Rectal smooth muscle tissue (tissue), 1 donor: Measurements from ENCODE around the gene AGAP9.
"Not testable (repeated sequence)": the region's sequence is repeated elsewhere in the genome, so short reads cannot be mapped to it uniquely, and the experiment has no call there.

Experiments used
- H3K27ac ChIP-seq: one replicate; pipeline ENCODE4 v1.7.0; 2013; ENCODE audit warnings: low read depth, low read length, inconsistent platforms
- H3K27me3 ChIP-seq: one replicate; pipeline ENCODE4 v1.7.0; 2013; ENCODE audit warnings: low read length; ENCODE audit not compliant: control insufficient read depth, insufficient read depth
- H3K36me3 ChIP-seq: one replicate; pipeline ENCODE4 v1.7.0; 2013; ENCODE audit warnings: low read length; ENCODE audit not compliant: control insufficient read depth, insufficient read depth
- H3K4me1 ChIP-seq: one replicate; pipeline ENCODE4 v1.7.0; 2013; ENCODE audit warnings: low read length; ENCODE audit not compliant: control insufficient read depth, insufficient read depth
- H3K4me3 ChIP-seq: one replicate; pipeline ENCODE4 v1.7.0; 2013; ENCODE audit warnings: low read length
- H3K9ac ChIP-seq: one replicate; pipeline ENCODE4 v1.7.0; 2013; ENCODE audit warnings: low read length

Gene AGAP9

GRCh38 chr10:47523475-47523874 is at the start of gene AGAP9:
TSS of gene AGAP9 (minus strand) at chr10:47523638. CDS start at chr10:47523526, 112 bp downstream.
- H3K27me3 ChIP-seq, H3K4me1 ChIP-seq, H3K36me3 ChIP-seq, H3K27ac ChIP-seq, H3K9ac ChIP-seq, H3K4me3 ChIP-seq: not testable (repeated sequence)

DNA sequence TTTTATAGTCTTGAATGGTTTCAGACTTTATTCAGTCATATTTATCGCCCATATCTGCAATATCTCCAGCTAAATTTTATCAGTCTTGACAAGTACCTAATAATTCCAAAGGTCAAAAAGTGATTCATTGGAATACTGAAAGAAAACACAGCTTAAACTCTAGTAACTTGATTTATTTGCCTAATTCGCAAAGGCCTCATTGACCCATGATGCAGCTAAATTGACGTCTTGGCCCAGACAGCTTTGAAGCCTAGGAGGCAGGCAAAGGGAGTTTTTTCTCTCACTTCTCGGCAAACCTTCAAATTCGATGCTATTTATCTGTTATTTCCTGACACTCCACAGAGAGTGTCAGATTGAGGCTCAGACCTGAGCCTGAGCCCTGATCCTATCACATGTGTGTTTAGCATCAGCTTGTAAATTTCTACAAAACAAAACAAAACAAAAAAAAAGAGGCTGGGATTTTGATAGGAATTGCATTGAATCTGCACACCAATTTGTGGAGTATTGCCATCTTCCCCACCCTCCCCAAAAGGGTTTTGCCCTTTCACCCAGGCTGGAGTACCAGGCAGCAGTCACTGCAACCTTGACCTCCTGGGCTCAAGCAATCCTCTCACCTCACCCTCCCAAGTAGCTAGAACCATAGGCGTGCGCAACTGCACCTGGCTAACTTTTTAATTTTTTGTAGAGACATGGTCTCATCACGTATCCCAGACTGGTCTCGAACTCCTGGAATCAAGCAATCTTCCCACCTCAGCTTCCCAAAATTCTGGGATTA is 47.9 kb upstream of the AGAP9 start:
- H3K4me1 ChIP-seq, H3K4me3 ChIP-seq, H3K9ac ChIP-seq, H3K36me3 ChIP-seq, H3K27me3 ChIP-seq, H3K27ac ChIP-seq: not testable (repeated sequence)

DNA sequence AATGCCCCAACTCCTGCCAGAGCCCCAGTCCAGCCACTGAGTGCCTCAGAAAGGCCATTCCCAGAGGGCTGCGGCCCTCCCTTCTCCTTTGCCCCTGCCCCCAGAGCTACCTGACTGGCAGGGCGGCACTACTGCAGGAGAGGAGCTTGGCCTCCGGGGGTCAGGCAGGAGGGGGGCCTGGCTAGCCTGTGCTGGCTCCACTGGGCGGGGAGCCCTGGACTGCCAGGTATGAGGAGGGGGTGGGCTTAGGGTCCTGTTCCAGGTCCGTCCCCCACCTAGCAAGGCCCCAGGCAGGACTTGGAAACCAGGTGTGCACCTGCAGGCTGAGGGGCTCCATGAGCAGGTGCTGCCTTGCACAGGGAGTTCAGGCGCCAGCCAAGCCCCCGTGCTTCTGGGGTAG is 43.3 kb upstream of the AGAP9 start:
- not testable (repeated sequence) for H3K4me1 ChIP-seq, H3K4me3 ChIP-seq, H3K36me3 ChIP-seq, H3K27me3 ChIP-seq, H3K9ac ChIP-seq, H3K27ac ChIP-seq

GRCh38 chr10:47566108-47566699 is 42.8 kb upstream of the AGAP9 start:
- not testable (repeated sequence) for H3K4me3 ChIP-seq, H3K27me3 ChIP-seq, H3K36me3 ChIP-seq, H3K9ac ChIP-seq, H3K4me1 ChIP-seq, H3K27ac ChIP-seq

DNA sequence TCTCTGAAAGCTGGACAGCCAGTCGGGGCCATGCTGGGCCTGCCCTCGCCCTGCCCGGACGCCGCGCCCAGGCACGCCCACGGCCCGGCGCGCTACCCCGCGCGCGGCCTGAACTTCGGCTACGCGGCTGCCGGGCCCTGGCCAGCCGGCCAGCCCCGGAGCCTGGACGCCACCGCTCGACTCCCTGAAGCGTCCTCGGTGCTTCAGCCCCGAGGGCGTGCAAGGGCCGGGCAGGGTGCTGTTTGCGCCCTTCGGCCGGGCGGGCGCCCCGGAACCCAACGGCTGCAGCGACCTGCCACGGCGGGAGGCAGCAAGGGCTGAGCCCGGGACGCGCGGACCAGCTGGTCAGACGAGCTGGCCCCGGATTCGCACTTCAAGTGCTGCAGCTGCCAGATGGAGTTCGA is 42.1 kb upstream of the AGAP9 start:
- not testable (repeated sequence) for H3K27ac ChIP-seq, H3K4me1 ChIP-seq, H3K27me3 ChIP-seq, H3K36me3 ChIP-seq, H3K4me3 ChIP-seq, H3K9ac ChIP-seq

GRCh38 chr10:47564953-47565352 is 41.5 kb upstream of the AGAP9 start:
- not testable (repeated sequence) for H3K4me1 ChIP-seq, H3K27ac ChIP-seq, H3K4me3 ChIP-seq, H3K36me3 ChIP-seq, H3K9ac ChIP-seq, H3K27me3 ChIP-seq

DNA sequence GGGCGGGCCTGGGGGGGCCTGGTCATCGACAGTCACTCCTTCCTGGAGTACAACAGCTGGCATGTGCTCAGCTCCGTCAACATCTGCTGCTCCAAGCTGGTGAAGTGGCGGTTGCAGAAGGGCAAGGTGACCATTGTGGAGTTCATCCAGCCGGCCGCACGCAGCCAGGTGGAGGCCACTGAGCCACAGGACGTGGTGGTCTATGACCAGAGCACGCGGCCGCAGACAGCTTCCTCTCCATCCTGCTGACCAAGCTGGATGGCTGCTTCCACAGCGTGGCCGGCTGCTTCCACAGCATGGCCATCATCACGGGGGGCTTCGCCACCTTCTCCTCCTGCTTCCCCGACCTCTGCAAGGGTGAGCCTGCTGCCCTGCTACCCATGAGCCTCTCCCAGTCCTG is 40.9 kb upstream of the AGAP9 start:
- not testable (repeated sequence) for H3K9ac ChIP-seq, H3K4me3 ChIP-seq, H3K36me3 ChIP-seq, H3K27me3 ChIP-seq, H3K4me1 ChIP-seq, H3K27ac ChIP-seq

DNA sequence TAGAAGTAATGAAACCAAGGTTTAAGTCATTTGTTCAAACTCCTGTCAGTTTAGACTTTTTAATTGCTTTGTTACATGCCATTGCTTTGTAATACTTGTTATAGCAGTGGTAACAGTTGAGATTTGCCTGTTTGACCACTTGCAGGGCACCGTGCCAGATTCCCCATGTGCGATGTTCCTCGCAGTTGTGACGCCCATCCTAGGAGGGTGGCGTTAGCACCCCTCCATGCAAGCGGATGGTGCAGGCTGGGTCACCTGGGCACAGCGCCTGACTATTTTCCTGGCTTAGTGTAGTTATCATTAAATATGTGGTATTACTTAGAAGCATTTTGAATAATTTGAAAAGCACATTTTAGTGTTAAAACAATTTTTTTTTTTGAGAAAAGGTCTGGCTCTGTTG is 37.0 kb upstream of the AGAP9 start:
- H3K27me3 ChIP-seq, H3K4me3 ChIP-seq, H3K36me3 ChIP-seq, H3K27ac ChIP-seq, H3K9ac ChIP-seq, H3K4me1 ChIP-seq: not testable (repeated sequence)

DNA sequence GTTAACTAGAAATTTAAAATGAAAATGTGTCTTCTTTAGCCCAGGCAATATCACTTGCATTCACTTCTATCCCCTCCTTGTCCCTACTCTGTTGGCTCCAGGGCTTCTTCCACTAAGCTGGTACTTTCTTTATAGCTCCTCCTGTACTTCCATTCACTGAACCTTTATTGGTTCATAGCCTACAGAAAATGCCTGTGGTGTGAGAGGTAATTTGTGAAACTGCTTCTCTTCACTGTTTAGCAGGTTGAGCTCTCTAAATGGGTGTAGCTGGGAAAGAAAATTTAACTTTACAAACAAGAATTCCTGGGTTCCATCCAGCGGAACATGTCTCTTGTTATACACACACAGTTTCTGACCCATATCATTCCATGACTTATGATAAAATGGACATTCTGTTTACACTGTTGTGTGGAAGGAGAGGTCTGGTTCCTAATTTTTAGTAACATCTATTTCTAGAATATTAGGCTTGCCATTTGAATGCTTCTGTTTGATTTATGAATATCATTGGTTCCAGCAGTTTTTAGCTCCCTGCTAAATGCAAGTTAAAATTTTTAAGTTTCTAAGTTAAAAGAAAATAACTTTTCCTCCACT is 36.4 kb upstream of the AGAP9 start:
- H3K36me3 ChIP-seq, H3K27ac ChIP-seq, H3K9ac ChIP-seq, H3K4me3 ChIP-seq, H3K27me3 ChIP-seq, H3K4me1 ChIP-seq: not testable (repeated sequence)

DNA sequence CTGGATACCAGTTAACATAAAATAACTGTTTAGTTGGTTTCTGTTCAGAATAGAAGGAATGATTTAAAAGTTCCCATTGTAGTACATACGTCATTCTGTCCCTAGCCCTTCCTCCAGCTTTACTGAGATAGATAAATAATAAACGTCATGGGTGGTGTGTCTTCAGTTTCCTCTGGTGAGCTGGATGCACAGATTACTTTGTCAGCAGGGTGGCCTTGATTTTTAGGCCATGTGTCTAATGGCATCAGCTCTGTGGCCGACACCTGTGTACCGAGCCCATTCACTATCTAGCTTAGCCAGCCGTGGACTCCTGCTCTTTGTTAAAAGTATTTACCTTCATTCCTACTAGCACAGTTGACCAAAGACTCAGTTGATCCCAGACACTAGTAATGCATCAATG is 34.7 kb upstream of the AGAP9 start:
- not testable (repeated sequence) for H3K4me1 ChIP-seq, H3K27me3 ChIP-seq, H3K4me3 ChIP-seq, H3K36me3 ChIP-seq, H3K27ac ChIP-seq, H3K9ac ChIP-seq

GRCh38 chr10:47557616-47558015 is 34.2 kb upstream of the AGAP9 start:
- H3K36me3 ChIP-seq, H3K9ac ChIP-seq, H3K4me1 ChIP-seq, H3K27ac ChIP-seq, H3K27me3 ChIP-seq, H3K4me3 ChIP-seq: not testable (repeated sequence)

DNA sequence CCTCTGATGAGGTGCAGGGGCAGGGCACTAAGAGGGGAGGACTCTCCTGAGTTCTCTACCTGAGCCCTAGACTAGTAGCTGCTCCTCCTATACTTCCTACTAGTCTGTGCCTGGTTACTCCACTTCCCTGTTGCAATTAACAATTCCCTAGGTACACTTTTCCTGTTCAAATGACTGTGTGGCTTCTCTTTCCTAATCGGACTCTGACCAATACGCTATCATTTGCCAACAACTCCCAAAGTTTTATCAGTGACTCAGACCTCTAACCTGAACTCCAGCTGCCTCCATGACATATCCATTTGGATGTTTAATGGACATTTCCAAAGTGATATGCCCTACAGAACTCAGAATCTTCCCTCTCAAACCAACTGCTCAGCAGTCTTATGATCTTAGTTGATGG is 31.9 kb upstream of the AGAP9 start:
- not testable (repeated sequence) for H3K27me3 ChIP-seq, H3K27ac ChIP-seq, H3K36me3 ChIP-seq, H3K4me1 ChIP-seq, H3K9ac ChIP-seq, H3K4me3 ChIP-seq

DNA sequence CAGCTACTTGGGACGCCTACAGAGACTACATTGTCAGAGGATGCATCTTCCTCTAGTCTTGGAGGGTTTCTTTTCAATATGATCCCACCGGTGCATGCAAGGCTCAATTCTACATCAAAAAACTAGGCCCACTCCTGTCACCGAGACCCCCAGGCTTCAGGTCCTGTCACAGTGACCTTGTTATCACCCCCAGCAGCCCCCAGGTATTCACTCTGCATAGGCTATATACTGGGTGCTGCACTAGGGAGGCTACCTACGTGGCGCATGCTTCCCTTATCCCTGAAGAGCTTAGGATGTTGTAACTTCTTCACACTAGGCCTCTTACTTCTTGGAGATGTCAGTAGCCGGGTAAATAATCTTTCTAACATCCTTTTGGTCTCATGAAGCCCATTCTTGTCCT is 31.1 kb upstream of the AGAP9 start:
- H3K27ac ChIP-seq, H3K4me1 ChIP-seq, H3K27me3 ChIP-seq, H3K4me3 ChIP-seq, H3K9ac ChIP-seq, H3K36me3 ChIP-seq: not testable (repeated sequence)
